GM12878 (cell line): ENCODE measurements around the gene TOMM22. TPM values are rescaled to one million over a fixed set of nuclear protein-coding genes. Genes with fewer than 3 reads are reported as not detected.

Experiments used
- ATAC-seq: fragments of 200-7000 bp; cut with Tn5 transposase; 3 replicates; pipeline ENCODE4 v1.9.1; 2020; ENCODE audit warnings: mild to moderate bottlenecking, moderate library complexity
- BruUV-seq: library from RNA; stranded (reverse); fragments of 400-500 nt; replicated peaks from 2 replicates; lab custom pipeline; 2021; lab: Mats Ljungman, UMichigan
- CTCF ChIA-PET: fragments of 300-600 bp; sonication (Branson Sonifier 250); formaldehyde crosslinking; extraction: SDS; loops from one replicate; lab custom pipeline; 2021; ENCODE audit warnings: inconsistent platforms; lab: Yijun Ruan, JAX
- POLR2A ChIA-PET: fragments of 350-600 bp; formaldehyde crosslinking; extraction: SDS; loops from one replicate; lab custom pipeline; 2021; ENCODE audit warnings: inconsistent platforms; lab: Charles Lee
- RAD21 ChIA-PET: fragments of 300-600 bp; sonication (Branson Sonifier 250); formaldehyde crosslinking; loops from one replicate; lab custom pipeline; 2023; ENCODE audit warnings: antibody characterized with exemption; ENCODE audit not compliant: unreplicated experiment; lab: Charles Lee
- SMC1A ChIA-PET: fragments of 300-600 bp; sonication (Branson Sonifier 250); formaldehyde crosslinking; loops from one replicate; lab custom pipeline; 2023; ENCODE audit not compliant: unreplicated experiment, uncharacterized antibody; lab: Charles Lee
- DNase-seq: peaks from one replicate; pipeline ENCODE4 v3.0.0-alpha.2; 2011; ENCODE audit warnings: low read depth, low spot score
- FAIRE-seq: peaks from 3 replicates; lab custom pipeline; 2011; peaks lifted over from hg19 to GRCh38; lab: Jason Lieb, UNC
- H2AFZ ChIP-seq: 2 replicates; pipeline ENCODE4 v1.6.0; 2011; ENCODE audit warnings: low read depth, low read length, control low read depth; ENCODE audit not compliant: control insufficient read depth
- H3K27ac ChIP-seq: 2 replicates; pipeline ENCODE4 v1.5.1; 2011; ENCODE audit warnings: control low read depth; ENCODE audit not compliant: control insufficient read depth, insufficient read depth
- H3K27me3 ChIP-seq, 2 experiments: replicated peaks in 1 of 2; 2 replicates each; pipeline versions ENCODE4 v1.6.0 to v1.6.1; 2011; ENCODE audit warnings: low read length in 1 of 2; ENCODE audit not compliant: control insufficient read depth in 2 of 2, insufficient read depth in 2 of 2
- H3K36me3 ChIP-seq, 2 experiments: 2 replicates each; pipeline ENCODE4 v1.5.1; 2011; ENCODE audit warnings: low read length in 1 of 2; ENCODE audit not compliant: control insufficient read depth in 2 of 2, insufficient read depth in 2 of 2
- H3K4me1 ChIP-seq: 2 replicates; pipeline ENCODE4 v1.6.1; 2011; ENCODE audit warnings: mild to moderate bottlenecking, low read length, moderate library complexity, mixed read lengths; ENCODE audit not compliant: control insufficient read depth, insufficient read depth
- H3K4me2 ChIP-seq: 2 replicates; pipeline ENCODE4 v1.6.0; 2011; ENCODE audit warnings: control low read depth; ENCODE audit not compliant: control insufficient read depth, insufficient read depth
- H3K4me3 ChIP-seq: fragments of 200-600 bp; sonication (generic); 2 replicates; pipeline ENCODE4 v1.5.1; 2016
- H3K79me2 ChIP-seq: 2 replicates; pipeline ENCODE4 v1.6.0; 2011; ENCODE audit warnings: low read length; ENCODE audit not compliant: control insufficient read depth, insufficient read depth
- H3K9ac ChIP-seq: 2 replicates; pipeline ENCODE4 v1.8.0; 2011; ENCODE audit warnings: low read length, control low read depth, mixed read lengths; ENCODE audit not compliant: control insufficient read depth, insufficient read depth
- H3K9me3 ChIP-seq: replicated peaks from 3 replicates; pipeline ENCODE4 v1.5.1; 2011; ENCODE audit warnings: mild to moderate bottlenecking, low read length; ENCODE audit not compliant: control insufficient read depth, insufficient read depth
- H4K20me1 ChIP-seq: 2 replicates; pipeline ENCODE4 v1.6.0; 2011; ENCODE audit not compliant: control insufficient read depth, insufficient read depth
- BCL11A ChIP-seq: IDR thresholded peaks from 2 replicates; pipeline ENCODE4 v1.6.1; 2011; ENCODE audit warnings: low read depth, low read length
- BHLHE40 ChIP-seq, 2 experiments: fragments of 450-650 bp in 1 of 2; IDR thresholded peaks; 2 replicates each; pipeline ENCODE4 v1.6.1; 2011 to 2017; ENCODE audit warnings: low read depth in 2 of 2, borderline replicate concordance in 1 of 2, improper control_type of control experiment in 1 of 2, low read length in 1 of 2, mild to moderate bottlenecking in 1 of 2
- BMI1 ChIP-seq: fragments of 450-650 bp; IDR thresholded peaks from 2 replicates; pipeline ENCODE4 v1.6.1; 2016; ENCODE audit warnings: mild to moderate bottlenecking, moderate library complexity, borderline replicate concordance
- IRF5 ChIP-seq: fragments of 450-650 bp; IDR thresholded peaks from 2 replicates; pipeline ENCODE4 v1.6.1; 2017; ENCODE audit warnings: borderline replicate concordance
- POU2F2 ChIP-seq: IDR thresholded peaks from 3 replicates; pipeline ENCODE4 v1.6.1; 2011; ENCODE audit warnings: low read depth, mild to moderate bottlenecking, low read length, borderline replicate concordance
- SIX5 ChIP-seq: IDR thresholded peaks from 2 replicates; pipeline ENCODE4 v1.6.1; 2011; ENCODE audit warnings: mild to moderate bottlenecking, low read depth, low read length, moderate library complexity; ENCODE audit not compliant: severe bottlenecking
- TARDBP ChIP-seq: IDR thresholded peaks from 2 replicates; pipeline ENCODE4 v1.6.1; 2016; ENCODE audit warnings: borderline replicate concordance
- TBL1XR1 ChIP-seq: IDR thresholded peaks from 2 replicates; pipeline ENCODE4 v1.6.1; 2012; ENCODE audit warnings: low read depth, low read length, improper control_type of control experiment
- WRNIP1 ChIP-seq: IDR thresholded peaks from 2 replicates; pipeline ENCODE4 v1.6.1; 2011; ENCODE audit warnings: low read depth, low read length, improper control_type of control experiment, borderline replicate concordance
- YY1 ChIP-seq: IDR thresholded peaks from 2 replicates; pipeline ENCODE4 v1.6.1; 2011; ENCODE audit warnings: low read depth, mild to moderate bottlenecking, low read length
- WGBS: methylation state at CpG from one replicate; pipeline ENCODE4 v1.1.6; 2016; ENCODE audit warnings: low lambda C conversion rate; ENCODE audit not compliant: insufficient replicate concordance, insufficient coverage; ENCODE audit errors: missing lambda C conversion rate; 5-methylcytosine and 5-hydroxymethylcytosine counted together
- in situ Hi-C: fragments of 300-500 bp; cut with MboI; formaldehyde crosslinking; loops from 9 replicates; pipeline ENCODE4 v1.14.3; 2018; ENCODE audit warnings: mixed read lengths
- intact Hi-C: fragments of 100-400 bp; cut with micrococcal nuclease; formaldehyde crosslinking; loops from one replicate; pipeline ENCODE4 v1.14.2; 2022; ENCODE audit not compliant: unreplicated experiment
- polyA plus RNA-seq, 11 experiments: library from polyadenylated mRNA; depleted of rRNA in 4 of 11; unstranded in 6 of 11; stranded (reverse) in 5 of 11; fragments of >200 nt; fragmentation: Nextera tagmentation in 4 of 11; fragmentation: Illumina TruSeq in 1 of 11; extraction: Ambion mirVana in 4 of 11; extraction: Trizol in 1 of 11; gene quantifications; 1 replicate in 1 of 11; 2 replicates in 10 of 11; pipeline versions ENCODE4 v1.2.1 to v1.2.3, GENCODE V29; 2011 to 2016; ENCODE audit warnings: inconsistent platforms in 2 of 11, missing spikeins in 2 of 11, low read depth in 1 of 11
- total RNA-seq, 4 experiments: library from RNA; depleted of rRNA in 3 of 4; stranded (reverse); fragments of >200 nt in 3 of 4; fragmentation: Illumina TruSeq in 1 of 4; extraction: Trizol in 1 of 4; gene quantifications; 2 replicates each; pipeline versions ENCODE4 v1.2.1 to v1.2.3, GENCODE V29; 2013 to 2021
- TF ChIP-seq, protein P1 (sequence below): IDR thresholded peaks from 2 replicates; pipeline ENCODE4 v1.6.1; 2012; ENCODE audit warnings: low read depth, low read length, improper control_type of control experiment
- TF ChIP-seq, protein P2 (sequence below): fragments of 450-650 bp; IDR thresholded peaks from 2 replicates; pipeline ENCODE4 v1.6.1; 2017; ENCODE audit warnings: mild to moderate bottlenecking, low read depth, inconsistent platforms; ENCODE audit not compliant: poor library complexity, severe bottlenecking

Gene TOMM22
- total and polyA plus RNA-seq, 10 of the 15 experiments (the other 5 are each of a cell fraction or from before 2014, with no cell fraction given), result 37.6 to 197 (median 94.9) TPM

DNA sequence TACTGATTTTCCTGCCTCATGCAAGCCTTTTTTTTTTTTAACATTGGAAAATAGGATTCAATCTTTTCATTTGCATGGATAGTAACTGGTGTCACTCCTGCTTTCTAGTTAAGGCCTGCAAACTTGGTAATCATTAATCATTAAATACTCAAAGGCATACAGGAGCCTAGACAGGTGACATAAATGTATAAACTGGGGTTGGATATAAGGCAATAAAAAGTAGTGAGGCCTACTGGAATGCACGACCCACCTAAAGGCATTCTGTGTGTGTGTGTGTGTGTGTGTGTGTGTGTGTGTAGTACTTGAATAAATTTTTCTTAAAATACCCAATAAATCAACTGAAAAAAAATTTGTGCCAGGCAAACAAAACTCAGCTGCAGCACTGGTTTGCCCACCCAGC is 7.9 kb downstream of the TOMM22 start:
- Histone ChIP-seq H3K4me2 (no peak overlapping the region), H3K9ac (no peak overlapping the region), H3K27me3 (no peaks in the 10 kb centered on the region), H3K9me3 (no peaks in the 10 kb centered on the region), H3K4me1 (no peaks in the 10 kb centered on the region; the same call in 1 of the 2 replicates), H3K79me2 (peaks cover 1% of the 10 kb centered on the region), H3K27ac (no peak overlapping the region), H3K36me3 (peaks cover 9 to 13% of the 10 kb centered on the region in 2 experiments; a peak in 3 of 4 replicates), H3K4me3 (no peak overlapping the region), H2AFZ (no peak overlapping the region), H4K20me1 (no peaks in the 10 kb centered on the region)
- SMC1A ChIA-PET, result interaction anchor here (1.3 kb wide), 1 partner anchor 17 kb away, joined by 4 read pairs; no protein-coding TSS in a partner anchor
- RAD21 ChIA-PET, result no interaction called here
- DNase-seq (no peak), ATAC-seq (no peak), FAIRE-seq (no peak)
- CTCF ChIA-PET, result interaction anchor here (0.6 kb wide), 1 partner anchor 40 kb away, joined by 3 read pairs; no protein-coding TSS in a partner anchor
- in situ Hi-C loops, result no loop called here
- POLR2A ChIA-PET, result interaction anchor here (1.0 kb wide), 1 partner anchor 9 kb away, joined by 5 read pairs; no protein-coding TSS in a partner anchor
- intact Hi-C loops, result no loop called here
- WGBS, result 100% methylated on average over 1 of the region's 1 CpG
- BruUV-seq, result no TSS peak
- no peak for TF ChIP-seq WRNIP1
- no peak for TF ChIP-seq BMI1
- TF ChIP-seq YY1, result no peak
- no peak for TF ChIP-seq TARDBP

- H3K4me2 ChIP-seq, result 0 out of 2 replicates have a peak overlapping the region, but pooled peaks have one; percentile 15
- ChIA-PET CTCF (interaction anchor here (0.9 to 3.1 kb wide), 2 partner anchors 12 to 21 kb away, joined by 3 to 18 read pairs; partner anchors contain the start of gene TOMM22), RAD21 (interaction anchor here (0.6 to 1.2 kb wide), 2 partner anchors 12 to 13 kb away, joined by 3 read pairs; partner anchors contain the start of gene TOMM22), SMC1A (interaction anchor here (7.6 kb wide), 1 partner anchor 14 kb away, joined by 54 read pairs; the partner anchor contains the start of gene GTPBP1), POLR2A (interaction anchor here (1.2 to 4.5 kb wide), 2 partner anchors 9 to 11 kb away, joined by 5 to 25 read pairs; partner anchors contain the start of gene GTPBP1)
- DNase-seq (no peak), FAIRE-seq (no peak), ATAC-seq (peak; percentile 12)
- no peak overlapping the region for H3K9ac ChIP-seq
- no peak overlapping the region for H2AFZ ChIP-seq
- in situ Hi-C loops, result no loop called here
- WGBS, result 0% methylated on average over 2 of the region's 2 CpGs
- H3K4me3 ChIP-seq, result no peak overlapping the region
- H4K20me1 ChIP-seq, result no peaks in the 10 kb centered on the region
- peaks cover 2 to 10% of the 10 kb centered on the region in 2 experiments; a peak in 2 of 4 replicates for H3K36me3 ChIP-seq
- H3K4me1 ChIP-seq, result peaks cover 4% of the 10 kb centered on the region
- H3K27ac ChIP-seq, result no peak overlapping the region
- H3K27me3 ChIP-seq, result no peaks in the 10 kb centered on the region
- peaks cover 40% of the 10 kb centered on the region for H3K79me2 ChIP-seq
- BruUV-seq, result no TSS peak
- no peaks in the 10 kb centered on the region for H3K9me3 ChIP-seq
- intact Hi-C loops, result no loop called here
- TF ChIP-seq BCL11A (no peak), SIX5 (no peak), TBL1XR1 (no peak), POU2F2 (no peak), BHLHE40 (IDR thresholded peaks at IDR 0.05; ENCODE audit: borderline replicate concordance in 1 of 2, low read depth in 2 of 2, low read length in 1 of 2) (no peak), IRF5 (no peak)
- TF ChIP-seq, protein P1, sequence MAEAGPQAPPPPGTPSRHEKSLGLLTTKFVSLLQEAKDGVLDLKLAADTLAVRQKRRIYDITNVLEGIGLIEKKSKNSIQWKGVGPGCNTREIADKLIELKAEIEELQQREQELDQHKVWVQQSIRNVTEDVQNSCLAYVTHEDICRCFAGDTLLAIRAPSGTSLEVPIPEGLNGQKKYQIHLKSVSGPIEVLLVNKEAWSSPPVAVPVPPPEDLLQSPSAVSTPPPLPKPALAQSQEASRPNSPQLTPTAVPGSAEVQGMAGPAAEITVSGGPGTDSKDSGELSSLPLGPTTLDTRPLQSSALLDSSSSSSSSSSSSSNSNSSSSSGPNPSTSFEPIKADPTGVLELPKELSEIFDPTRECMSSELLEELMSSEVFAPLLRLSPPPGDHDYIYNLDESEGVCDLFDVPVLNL, result no peak
- TF ChIP-seq, protein P2, sequence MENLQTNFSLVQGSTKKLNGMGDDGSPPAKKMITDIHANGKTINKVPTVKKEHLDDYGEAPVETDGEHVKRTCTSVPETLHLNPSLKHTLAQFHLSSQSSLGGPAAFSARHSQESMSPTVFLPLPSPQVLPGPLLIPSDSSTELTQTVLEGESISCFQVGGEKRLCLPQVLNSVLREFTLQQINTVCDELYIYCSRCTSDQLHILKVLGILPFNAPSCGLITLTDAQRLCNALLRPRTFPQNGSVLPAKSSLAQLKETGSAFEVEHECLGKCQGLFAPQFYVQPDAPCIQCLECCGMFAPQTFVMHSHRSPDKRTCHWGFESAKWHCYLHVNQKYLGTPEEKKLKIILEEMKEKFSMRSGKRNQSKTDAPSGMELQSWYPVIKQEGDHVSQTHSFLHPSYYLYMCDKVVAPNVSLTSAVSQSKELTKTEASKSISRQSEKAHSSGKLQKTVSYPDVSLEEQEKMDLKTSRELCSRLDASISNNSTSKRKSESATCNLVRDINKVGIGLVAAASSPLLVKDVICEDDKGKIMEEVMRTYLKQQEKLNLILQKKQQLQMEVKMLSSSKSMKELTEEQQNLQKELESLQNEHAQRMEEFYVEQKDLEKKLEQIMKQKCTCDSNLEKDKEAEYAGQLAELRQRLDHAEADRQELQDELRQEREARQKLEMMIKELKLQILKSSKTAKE, result no peak
Observed at GRCh38 chr22:38694049-38694448, 12.3 kb downstream of the TOMM22 start.
